ENCODE measurements around the gene MCF2L.

Gene MCF2L

GRCh38 chr13:113087923-113088690 is 119.1 kb downstream of the MCF2L start:
- TF ChIP-seq EZH2phosphoT487 (conservative IDR thresholded peaks at IDR 0.05; ENCODE audit: low read length) (no peak), CTCF (IDR thresholded peaks at IDR 0.05; ENCODE audit: insufficient read depth, low read length, poor library complexity, severe bottlenecking) (no peak)
- peaks cover 6% of the 10 kb centered on the region; the same call in 1 of the 2 replicates for H3K9me3 ChIP-seq (ENCODE audit: insufficient read depth, low read length)
- no peak overlapping the region for H2AFZ ChIP-seq (ENCODE audit: low read depth, low read length, severe bottlenecking)
- no peaks in the 10 kb centered on the region for H3K36me3 ChIP-seq (ENCODE audit: low read length)
- H3K79me2 ChIP-seq (ENCODE audit: insufficient read depth, low read length) = no peaks in the 10 kb centered on the region
- no peaks in the 10 kb centered on the region for H3K9me2 ChIP-seq (replicated peaks; ENCODE audit: insufficient read depth, low read length)
- H3K27me3 ChIP-seq (ENCODE audit: low read length) = no peaks in the 10 kb centered on the region
- no peak overlapping the region for H3K4me3 ChIP-seq (ENCODE audit: insufficient read depth, low read length, poor library complexity, severe bottlenecking)
- H4K20me1 ChIP-seq (ENCODE audit: low read depth, low read length) = no peaks in the 10 kb centered on the region
- H3K4me2 ChIP-seq (ENCODE audit: low read depth, low read length, poor library complexity, severe bottlenecking) = no peak overlapping the region
- H3K9ac ChIP-seq (ENCODE audit: low read length) = no peak overlapping the region
- H3F3A ChIP-seq (ENCODE audit: insufficient read depth) = no peaks in the 10 kb centered on the region
- no peak overlapping the region for H3K27ac ChIP-seq (ENCODE audit: low read depth, low read length)

- Histone ChIP-seq H3K79me2 (ENCODE audit: insufficient read depth, low read length) (no peaks in the 10 kb centered on the region), H3K4me3 (ENCODE audit: insufficient read depth, low read length, poor library complexity, severe bottlenecking) (no peak overlapping the region), H3K36me3 (ENCODE audit: low read length) (no peaks in the 10 kb centered on the region), H3K9me2 (replicated peaks; ENCODE audit: insufficient read depth, low read length) (no peaks in the 10 kb centered on the region), H3K9ac (ENCODE audit: low read length) (no peak overlapping the region), H4K20me1 (ENCODE audit: low read depth, low read length) (no peaks in the 10 kb centered on the region), H3K27ac (ENCODE audit: low read depth, low read length) (no peak overlapping the region), H3K27me3 (ENCODE audit: low read length) (no peaks in the 10 kb centered on the region), H3K9me3 (ENCODE audit: insufficient read depth, low read length) (peaks cover 6% of the 10 kb centered on the region; the same call in 1 of the 2 replicates), H3F3A (ENCODE audit: insufficient read depth) (no peaks in the 10 kb centered on the region), H2AFZ (ENCODE audit: low read depth, low read length, severe bottlenecking) (no peak overlapping the region), H3K4me2 (ENCODE audit: low read depth, low read length, poor library complexity, severe bottlenecking) (no peak overlapping the region)
- TF ChIP-seq CTCF (IDR thresholded peaks at IDR 0.05; ENCODE audit: insufficient read depth, low read length, poor library complexity, severe bottlenecking) (no peak), EZH2phosphoT487 (conservative IDR thresholded peaks at IDR 0.05; ENCODE audit: low read length) (no peak)
Measured at GRCh38 chr13:113088691-113089020, 119.6 kb downstream of the MCF2L start.

- no peak for TF ChIP-seq CTCF (IDR thresholded peaks at IDR 0.05; ENCODE audit: insufficient read depth, low read length, poor library complexity, severe bottlenecking)
- TF ChIP-seq EZH2phosphoT487 (conservative IDR thresholded peaks at IDR 0.05; ENCODE audit: low read length) = no peak
- H3K9ac ChIP-seq (ENCODE audit: low read length) = no peak overlapping the region
Measured at GRCh38 chr13:113089693-113090414, 120.8 kb downstream of the MCF2L start.

More at GRCh38 chr13:113089693-113090414, 120.8 kb downstream of the MCF2L start:
- Histone ChIP-seq H3K79me2 (ENCODE audit: insufficient read depth, low read length) (no peaks in the 10 kb centered on the region), H3F3A (ENCODE audit: insufficient read depth) (no peaks in the 10 kb centered on the region), H3K4me2 (ENCODE audit: low read depth, low read length, poor library complexity, severe bottlenecking) (no peak overlapping the region), H3K36me3 (ENCODE audit: low read length) (no peaks in the 10 kb centered on the region), H3K9me2 (replicated peaks; ENCODE audit: insufficient read depth, low read length) (no peaks in the 10 kb centered on the region), H3K27me3 (ENCODE audit: low read length) (no peaks in the 10 kb centered on the region), H3K4me3 (ENCODE audit: insufficient read depth, low read length, poor library complexity, severe bottlenecking) (no peak overlapping the region), H3K27ac (ENCODE audit: low read depth, low read length) (no peak overlapping the region), H3K9me3 (ENCODE audit: insufficient read depth, low read length) (peaks cover 6% of the 10 kb centered on the region; the same call in 1 of the 2 replicates), H4K20me1 (ENCODE audit: low read depth, low read length) (no peaks in the 10 kb centered on the region), H2AFZ (ENCODE audit: low read depth, low read length, severe bottlenecking) (no peak overlapping the region)
